Neuronal stem cell (in vitro differentiated cells): Measurements from ENCODE around the gene PROSER2.

Experiments
- DNase-seq: peaks from one replicate; pipeline ENCODE4 v3.0.0-alpha.2; 2013; ENCODE audit warnings: low spot score
- H2AFZ ChIP-seq: one replicate; pipeline ENCODE4 v1.6.1; 2013; ENCODE audit warnings: mild to moderate bottlenecking, low read length, inconsistent platforms
- H2AK5ac ChIP-seq: 2 replicates; pipeline ENCODE4 v1.6.1; 2013; ENCODE audit warnings: low read depth, mild to moderate bottlenecking, inconsistent platforms, low read length, moderate library complexity, mixed read lengths
- H2BK120ac ChIP-seq: 2 replicates; pipeline ENCODE4 v1.6.1; 2013; ENCODE audit warnings: low read depth, mild to moderate bottlenecking, inconsistent platforms, low read length, moderate library complexity, mixed read lengths
- H2BK12ac ChIP-seq: one replicate; pipeline ENCODE4 v1.6.1; 2013; ENCODE audit warnings: low read length, inconsistent platforms
- H2BK15ac ChIP-seq: 2 replicates; pipeline ENCODE4 v1.6.1; 2013; ENCODE audit warnings: mild to moderate bottlenecking, low read length, inconsistent platforms, mixed read lengths
- H2BK5ac ChIP-seq: one replicate; pipeline ENCODE4 v1.6.1; 2013; ENCODE audit warnings: inconsistent platforms, mild to moderate bottlenecking, low read length, moderate library complexity
- H3K14ac ChIP-seq: one replicate; pipeline ENCODE4 v1.6.1; 2013; ENCODE audit warnings: low read length, inconsistent platforms
- H3K18ac ChIP-seq: 2 replicates; pipeline ENCODE4 v1.6.1; 2013; ENCODE audit warnings: low read length, inconsistent platforms
- H3K23ac ChIP-seq: 2 replicates; pipeline ENCODE4 v1.6.1; 2013; ENCODE audit warnings: low read depth, mild to moderate bottlenecking, mixed read lengths, low read length, inconsistent platforms; ENCODE audit not compliant: poor library complexity
- H3K27ac ChIP-seq: replicated peaks from 3 replicates; pipeline ENCODE4 v1.5.1; 2013; ENCODE audit warnings: low read length, inconsistent platforms
- H3K27me3 ChIP-seq, 3 experiments: 2 replicates each; pipeline ENCODE4 v1.6.1; 2013; ENCODE audit warnings: low read length in 3 of 3, mild to moderate bottlenecking in 2 of 3, inconsistent platforms in 1 of 3, low read depth in 1 of 3, mixed read lengths in 1 of 3, moderate library complexity in 1 of 3; ENCODE audit not compliant: control insufficient read depth in 3 of 3, insufficient read depth in 3 of 3
- H3K36me3 ChIP-seq, 2 donors: replicated peaks in 1 of 2; 2 replicates each; pipeline ENCODE4 v1.6.1; 2013; ENCODE audit warnings: low read length in 2 of 2; ENCODE audit not compliant: control insufficient read depth in 2 of 2, insufficient read depth in 2 of 2
- H3K4ac ChIP-seq: 2 replicates; pipeline ENCODE4 v1.6.1; 2013; ENCODE audit warnings: inconsistent platforms, mild to moderate bottlenecking, low read length, moderate library complexity
- H3K4me1 ChIP-seq, 2 donors: 1 replicate in 1 of 2; 2 replicates in 1 of 2; pipeline ENCODE4 v1.6.1; 2013; ENCODE audit warnings: low read length in 2 of 2, low read depth in 1 of 2; ENCODE audit not compliant: control insufficient read depth in 2 of 2, insufficient read depth in 1 of 2
- H3K4me2 ChIP-seq: one replicate; pipeline ENCODE4 v1.6.1; 2013; ENCODE audit warnings: mild to moderate bottlenecking, low read length, inconsistent platforms; ENCODE audit not compliant: insufficient read depth, poor library complexity, severe bottlenecking
- H3K4me3 ChIP-seq, 2 donors: 2 replicates each; pipeline ENCODE4 v1.5.1; 2013; ENCODE audit warnings: low read length in 2 of 2, mild to moderate bottlenecking in 2 of 2, inconsistent platforms in 1 of 2, moderate library complexity in 1 of 2
- H3K79me1 ChIP-seq: one replicate; pipeline ENCODE4 v1.6.1; 2013; ENCODE audit warnings: low read depth, mild to moderate bottlenecking, inconsistent platforms, low read length, moderate library complexity
- H3K9ac ChIP-seq: one replicate; pipeline ENCODE4 v1.6.1; 2013; ENCODE audit warnings: mild to moderate bottlenecking, low read depth, low read length, inconsistent platforms; ENCODE audit not compliant: poor library complexity
- H3K9me3 ChIP-seq, 2 donors: replicated peaks in 1 of 2; 2 replicates each; pipeline versions ENCODE3 to v1.6.1; 2013; ENCODE audit warnings: low read length in 2 of 2, mild to moderate bottlenecking in 2 of 2, inconsistent platforms in 1 of 2, low read depth in 1 of 2, mixed read lengths in 1 of 2, moderate library complexity in 1 of 2; ENCODE audit not compliant: control insufficient read depth in 2 of 2, insufficient read depth in 1 of 2
- H4K8ac ChIP-seq: one replicate; pipeline ENCODE4 v1.6.1; 2013; ENCODE audit warnings: low read depth, mild to moderate bottlenecking, inconsistent platforms, low read length, moderate library complexity
- H4K91ac ChIP-seq: one replicate; pipeline ENCODE4 v1.6.1; 2013; ENCODE audit warnings: low read length, low read depth, mild to moderate bottlenecking, inconsistent platforms; ENCODE audit not compliant: poor library complexity
- WGBS, 2 donors: extraction: QIAGEN DNeasy Blood & Tissue Kit; methylation state at CpG; one replicate each; pipeline ENCODE4 v1.1.7; 2013; ENCODE audit warnings: missing lambda C conversion rate in 2 of 2, mixed read lengths in 1 of 2; ENCODE audit not compliant: insufficient read length in 2 of 2, insufficient replicate concordance in 1 of 2; ENCODE audit errors: extremely low coverage in 2 of 2; 5-methylcytosine and 5-hydroxymethylcytosine counted together

The PROSER2 gene

GRCh38 chr10:11880151-11881029, 57.2 kb downstream of the PROSER2 start:
- H2BK120ac ChIP-seq: no peak overlapping the region
- H2AK5ac ChIP-seq: peak overlapping the region; percentile 78
- peak overlapping the region; percentile 60 for H2BK15ac ChIP-seq
- H3K4me2 ChIP-seq: no peak overlapping the region
- no peak overlapping the region for H3K27ac ChIP-seq
- no peaks in the 10 kb centered on the region for H3K79me1 ChIP-seq
- peak overlapping the region; percentile 50 for H3K18ac ChIP-seq
- H3K36me3 ChIP-seq: no peaks in the 10 kb centered on the region
- no peak overlapping the region for H3K9ac ChIP-seq
- peak overlapping the region; percentile 78 for H2BK12ac ChIP-seq
- H3K4me3 ChIP-seq: no peak overlapping the region
- no peak overlapping the region for H3K4ac ChIP-seq
- peak overlapping the region; percentile 49 for H3K23ac ChIP-seq
- H2BK5ac ChIP-seq: no peak overlapping the region
- no peak for DNase-seq
- WGBS, 2 donors: no CpG with 5 or more reads among the region's 32 CpGs
- no peak overlapping the region for H4K91ac ChIP-seq
- H3K9me3 ChIP-seq: no peaks in the 10 kb centered on the region
- no peaks in the 10 kb centered on the region for H3K27me3 ChIP-seq
- H3K14ac ChIP-seq: no peak overlapping the region
- peak overlapping the region; percentile 13 for H2AFZ ChIP-seq
- no peak overlapping the region for H4K8ac ChIP-seq
- peaks cover 12% of the 10 kb centered on the region in 2 donors for H3K4me1 ChIP-seq

GRCh38 chr10:11881030-11881476, 57.9 kb downstream of the PROSER2 start:
- no peak overlapping the region for H2BK12ac ChIP-seq
- H4K91ac ChIP-seq: no peak overlapping the region
- no peak for DNase-seq
- no CpG with 5 or more reads among the region's 11 CpGs for WGBS, 2 donors
- H3K9ac ChIP-seq: no peak overlapping the region
- no peak overlapping the region for H4K8ac ChIP-seq
- no peak overlapping the region for H3K4me3 ChIP-seq
- H2AFZ ChIP-seq: peak overlapping the region; percentile 33
- no peaks in the 10 kb centered on the region for H3K79me1 ChIP-seq
- no peak overlapping the region for H2BK120ac ChIP-seq
- no peak overlapping the region for H2BK5ac ChIP-seq
- peak overlapping the region; percentile 17 for H2AK5ac ChIP-seq
- no peak overlapping the region for H3K4ac ChIP-seq
- H3K36me3 ChIP-seq: no peaks in the 10 kb centered on the region
- H3K18ac ChIP-seq: no peak overlapping the region
- no peak overlapping the region for H3K4me2 ChIP-seq
- no peak overlapping the region for H3K27ac ChIP-seq
- H3K14ac ChIP-seq: no peak overlapping the region
- no peak overlapping the region for H2BK15ac ChIP-seq
- peaks cover 5% of the 10 kb centered on the region in 2 donors for H3K4me1 ChIP-seq
- peak overlapping the region; percentile 49 for H3K23ac ChIP-seq
- no peaks in the 10 kb centered on the region for H3K27me3 ChIP-seq
- H3K9me3 ChIP-seq: no peaks in the 10 kb centered on the region

GRCh38 chr10:11881477-11882417, 58.6 kb downstream of the PROSER2 start:
- no peak overlapping the region for H3K9ac ChIP-seq
- H2BK12ac ChIP-seq: peak overlapping the region; percentile 5
- no peak overlapping the region for H3K4me3 ChIP-seq
- no peak overlapping the region for H2BK5ac ChIP-seq
- peak overlapping the region; percentile 15 for H3K4ac ChIP-seq
- peak overlapping the region; percentile 49 for H2BK120ac ChIP-seq
- H3K27me3 ChIP-seq: no peaks in the 10 kb centered on the region
- peak overlapping the region; percentile 59 for H2BK15ac ChIP-seq
- no peaks in the 10 kb centered on the region for H3K36me3 ChIP-seq
- no peak overlapping the region for H3K14ac ChIP-seq
- H3K18ac ChIP-seq: peak overlapping the region; percentile 90
- H2AFZ ChIP-seq: peak overlapping the region; percentile 33
- peak overlapping the region; percentile 80 for H2AK5ac ChIP-seq
- H3K23ac ChIP-seq: peak overlapping the region; percentile 25
- no peaks in the 10 kb centered on the region for H3K79me1 ChIP-seq
- no peak overlapping the region for H3K4me2 ChIP-seq
- peaks cover 0 to 2% of the 10 kb centered on the region in 2 donors for H3K4me1 ChIP-seq
- H3K27ac ChIP-seq: no peak overlapping the region
- no CpG with 5 or more reads among the region's 21 CpGs for WGBS, 2 donors
- no peak overlapping the region for H4K8ac ChIP-seq
- DNase-seq: no peak
- H3K9me3 ChIP-seq: no peaks in the 10 kb centered on the region
- H4K91ac ChIP-seq: peak overlapping the region; percentile 64
